ENCODE data around the gene FARS2.

FARS2 gene

GRCh38 chr6:5318617-5319272, 57.4 kb downstream of the FARS2 start:
- no peak overlapping the region for H3K4me3 ChIP-seq (ENCODE audit: low read depth in 1 of 2, low read length in 2 of 2)

DNA sequence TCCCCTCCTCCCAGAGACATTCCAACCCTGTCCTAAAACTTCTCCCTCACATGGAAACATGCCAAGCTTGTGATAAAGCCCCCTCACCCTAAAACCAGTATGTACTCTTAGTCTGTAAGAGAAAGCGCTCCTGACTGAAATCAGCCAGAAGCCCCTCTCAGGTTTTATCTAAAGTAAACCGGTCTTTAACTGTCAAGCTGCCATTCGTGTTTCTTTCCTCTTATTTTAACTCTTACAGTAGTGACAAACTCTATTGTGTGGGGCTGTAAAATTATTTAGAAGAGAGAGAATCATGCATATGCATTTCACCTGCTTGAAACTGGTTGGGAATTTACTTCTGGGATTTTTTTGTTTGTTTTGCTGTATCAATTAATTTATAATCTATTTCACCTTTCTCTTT, 62.7 kb downstream of the FARS2 start:
- H3K4me2 ChIP-seq (ENCODE audit: insufficient read depth, low read length): no peak overlapping the region
- H3K9me3 ChIP-seq (ENCODE audit: insufficient read depth, low read length, severe bottlenecking): no peaks in the 10 kb centered on the region
- 0 out of 2 replicates have a peak, but pooled peaks cover 2% of the 10 kb centered on the region for H3K36me3 ChIP-seq (ENCODE audit: insufficient read depth, low read length)
- H3K27me3 ChIP-seq (ENCODE audit: insufficient read depth, low read length, poor library complexity): no peaks in the 10 kb centered on the region
- H3K4me1 ChIP-seq (ENCODE audit: insufficient read depth, low read length): no peaks in the 10 kb centered on the region
- H4K20me1 ChIP-seq (ENCODE audit: insufficient read depth, low read length): peaks cover 11% of the 10 kb centered on the region; the same call in 1 of the 2 replicates
- TF ChIP-seq CTCF (IDR thresholded peaks at IDR 0.05; ENCODE audit: borderline replicate concordance, extremely low read depth, low read length, poor library complexity, severe bottlenecking) (no peak), EZH2 (IDR thresholded peaks at IDR 0.05; ENCODE audit: borderline replicate concordance, low read depth, low read length, severe bottlenecking) (no peak)
- DNase-seq: no peak
- no peak overlapping the region for H3K9ac ChIP-seq (ENCODE audit: low read depth, low read length)
- no peak overlapping the region for H3K4me3 ChIP-seq (ENCODE audit: low read depth in 1 of 2, low read length in 2 of 2)
- no peak for ATAC-seq (ENCODE audit: insufficient read depth, low read depth)
- H3K79me2 ChIP-seq (ENCODE audit: insufficient read depth, low read length): peaks cover 2% of the 10 kb centered on the region; the same call in 1 of the 2 replicates
- no peak overlapping the region for H3K27ac ChIP-seq (ENCODE audit: low read length)
- no peak overlapping the region for H2AFZ ChIP-seq (ENCODE audit: low read depth, low read length)

More at GRCh38 chr6:5318617-5319272, 57.4 kb downstream of the FARS2 start:
- peak; percentile 8 for DNase-seq
- H3K4me1 ChIP-seq (ENCODE audit: insufficient read depth, low read length): no peaks in the 10 kb centered on the region
- H3K4me2 ChIP-seq (ENCODE audit: insufficient read depth, low read length): no peak overlapping the region
- H3K9me3 ChIP-seq (ENCODE audit: insufficient read depth, low read length, severe bottlenecking): no peaks in the 10 kb centered on the region
- 0 out of 3 replicates have a peak, but pooled peaks have one; percentile 33 for ATAC-seq (ENCODE audit: insufficient read depth, low read depth)
- H4K20me1 ChIP-seq (ENCODE audit: insufficient read depth, low read length): peaks cover 21% of the 10 kb centered on the region
- H3K36me3 ChIP-seq (ENCODE audit: insufficient read depth, low read length): no peaks in the 10 kb centered on the region
- H2AFZ ChIP-seq (ENCODE audit: low read depth, low read length): no peak overlapping the region
- no peak overlapping the region for H3K9ac ChIP-seq (ENCODE audit: low read depth, low read length)
- TF ChIP-seq CTCF (IDR thresholded peaks at IDR 0.05; ENCODE audit: borderline replicate concordance, extremely low read depth, low read length, poor library complexity, severe bottlenecking): no peak
- no peak for TF ChIP-seq EZH2 (IDR thresholded peaks at IDR 0.05; ENCODE audit: borderline replicate concordance, low read depth, low read length, severe bottlenecking)
- no peaks in the 10 kb centered on the region; the same call in 1 of the 2 replicates for H3K79me2 ChIP-seq (ENCODE audit: insufficient read depth, low read length)
- H3K27ac ChIP-seq (ENCODE audit: low read length): no peak overlapping the region
- no peaks in the 10 kb centered on the region for H3K27me3 ChIP-seq (ENCODE audit: insufficient read depth, low read length, poor library complexity)

- no peaks in the 10 kb centered on the region for H3K4me1 ChIP-seq (ENCODE audit: insufficient read depth, low read length)
Measured at GRCh38 chr6:5325173-5325572, 63.9 kb downstream of the FARS2 start.

More at GRCh38 chr6:5325173-5325572, 63.9 kb downstream of the FARS2 start:
- ATAC-seq (ENCODE audit: insufficient read depth, low read depth): peak; percentile 67; the same call in 2 of the 3 replicates
- Histone ChIP-seq H4K20me1 (ENCODE audit: insufficient read depth, low read length) (peaks cover 4% of the 10 kb centered on the region; the same call in 1 of the 2 replicates), H3K9me3 (ENCODE audit: insufficient read depth, low read length, severe bottlenecking) (no peaks in the 10 kb centered on the region), H3K36me3 (ENCODE audit: insufficient read depth, low read length) (0 out of 2 replicates have a peak, but pooled peaks cover 2% of the 10 kb centered on the region), H2AFZ (ENCODE audit: low read depth, low read length) (no peak overlapping the region), H3K79me2 (ENCODE audit: insufficient read depth, low read length) (peaks cover 2% of the 10 kb centered on the region; the same call in 1 of the 2 replicates), H3K27me3 (ENCODE audit: insufficient read depth, low read length, poor library complexity) (no peaks in the 10 kb centered on the region), H3K27ac (ENCODE audit: low read length) (no peak overlapping the region), H3K4me2 (ENCODE audit: insufficient read depth, low read length) (no peak overlapping the region), H3K4me3 (ENCODE audit: low read depth in 1 of 2, low read length in 2 of 2) (no peak overlapping the region), H3K9ac (ENCODE audit: low read depth, low read length) (no peak overlapping the region)
- peak; percentile 27 for DNase-seq
- TF ChIP-seq EZH2 (IDR thresholded peaks at IDR 0.05; ENCODE audit: borderline replicate concordance, low read depth, low read length, severe bottlenecking): no peak
- TF ChIP-seq CTCF (IDR thresholded peaks at IDR 0.05; ENCODE audit: borderline replicate concordance, extremely low read depth, low read length, poor library complexity, severe bottlenecking): peak; percentile 21
